GM23338 (cell line): ENCODE measurements around the gene SLC22A14. TPM values are rescaled to one million over a fixed set of nuclear protein-coding genes. Genes with fewer than 3 reads are reported as not detected.

Experiments
- ATAC-seq: fragments of 200-7000 bp; cut with Tn5 transposase; 3 replicates; pipeline ENCODE4 v1.9.1; 2020
- DNase-seq: peaks from one replicate; pipeline ENCODE4 v3.0.0-alpha.2; 2015; ENCODE audit warnings: low spot score
- H2AFZ ChIP-seq: fragments of 200-600 bp; sonication (generic); 2 replicates; pipeline ENCODE4 v1.8.0; 2016; ENCODE audit warnings: antibody characterized with exemption, mild to moderate bottlenecking, moderate library complexity
- H3F3A ChIP-seq: fragments of 200-600 bp; sonication (generic); replicated peaks from 2 replicates; pipeline ENCODE4 v1.8.0; 2017; ENCODE audit warnings: antibody characterized with exemption, mixed run types, low read depth
- H3K27ac ChIP-seq: fragments of 200-600 bp; sonication (generic); 2 replicates; pipeline ENCODE4 v1.6.1; 2016; ENCODE audit warnings: low read depth
- H3K27me3 ChIP-seq: fragments of 200-600 bp; sonication (generic); 2 replicates; pipeline ENCODE4 v1.8.0; 2016; ENCODE audit warnings: mild to moderate bottlenecking, mixed run types, moderate library complexity; ENCODE audit not compliant: insufficient read depth
- H3K36me3 ChIP-seq: fragments of 200-600 bp; sonication (generic); 2 replicates; pipeline ENCODE4 v1.8.0; 2016; ENCODE audit warnings: mild to moderate bottlenecking; ENCODE audit not compliant: insufficient read depth
- H3K4me1 ChIP-seq: fragments of 200-600 bp; sonication (generic); 2 replicates; pipeline ENCODE4 v1.8.0; 2016; ENCODE audit warnings: mild to moderate bottlenecking, moderate library complexity; ENCODE audit not compliant: insufficient read depth
- H3K4me2 ChIP-seq: fragments of 200-600 bp; sonication (generic); 2 replicates; pipeline ENCODE4 v1.7.1; 2017; ENCODE audit warnings: mixed run types
- H3K4me3 ChIP-seq: fragments of 200-600 bp; sonication (generic); 2 replicates; pipeline ENCODE4 v1.6.1; 2016; ENCODE audit warnings: mixed run types
- H3K79me2 ChIP-seq: fragments of 200-600 bp; sonication (generic); replicated peaks from 2 replicates; pipeline ENCODE4 v1.8.0; 2017; ENCODE audit warnings: mild to moderate bottlenecking; ENCODE audit not compliant: insufficient read depth
- H3K9me2 ChIP-seq: fragments of 200-600 bp; sonication (generic); 2 replicates; pipeline ENCODE4 v1.8.0; 2017; ENCODE audit not compliant: insufficient read depth
- H4K20me1 ChIP-seq: fragments of 200-600 bp; sonication (generic); replicated peaks from 2 replicates; pipeline ENCODE4 v1.8.0; 2017; ENCODE audit warnings: mild to moderate bottlenecking; ENCODE audit not compliant: insufficient read depth
- H3K27ac Mint-ChIP-seq: 2 replicates; pipeline ENCODE4 v1.8.0; 2020; ENCODE audit warnings: inconsistent platforms, mild to moderate bottlenecking, moderate library complexity, mixed read lengths
- H3K27me3 Mint-ChIP-seq: 3 replicates; pipeline ENCODE4 v1.8.0; 2022; ENCODE audit warnings: low read depth, mild to moderate bottlenecking, moderate library complexity, mixed read lengths, inconsistent platforms; ENCODE audit not compliant: insufficient read depth, poor library complexity
- H3K36me3 Mint-ChIP-seq: 3 replicates; pipeline ENCODE4 v1.8.0; 2021; ENCODE audit warnings: low read depth, mild to moderate bottlenecking, inconsistent platforms, moderate library complexity, mixed read lengths
- H3K4me1 Mint-ChIP-seq: 3 replicates; pipeline ENCODE4 v1.8.0; 2020; ENCODE audit warnings: mild to moderate bottlenecking, inconsistent platforms, mixed read lengths
- H3K4me3 Mint-ChIP-seq: 3 replicates; pipeline ENCODE4 v1.8.0; 2021; ENCODE audit warnings: moderate library complexity, mild to moderate bottlenecking, inconsistent platforms, mixed read lengths
- H3K9me3 Mint-ChIP-seq: 3 replicates; pipeline ENCODE4 v1.8.0; 2020; ENCODE audit warnings: moderate library complexity, mild to moderate bottlenecking, inconsistent platforms, mixed read lengths
- CREB1 ChIP-seq: fragments of 250-450 bp; sonication (Bioruptor Pico); IDR thresholded peaks from 2 replicates; pipeline ENCODE4 v1.5.0; 2020; ENCODE audit warnings: low read depth, mild to moderate bottlenecking, moderate library complexity
- EZH2 ChIP-seq: fragments of 200-600 bp; sonication (generic); IDR thresholded peaks from one replicate; pipeline ENCODE4 v1.8.0; 2017; ENCODE audit warnings: antibody characterized with exemption, mild to moderate bottlenecking, low read depth; ENCODE audit not compliant: unreplicated experiment
- EZH2phosphoT487 ChIP-seq: fragments of 200-600 bp; sonication (generic); IDR thresholded peaks from one replicate; pipeline ENCODE4 v1.8.1; 2018; ENCODE audit warnings: antibody characterized with exemption; ENCODE audit not compliant: unreplicated experiment
- JUNB ChIP-seq: IDR thresholded peaks from one replicate; pipeline ENCODE4 v1.6.1; 2016; ENCODE audit warnings: antibody characterized with exemption; ENCODE audit not compliant: unreplicated experiment
- NANOG ChIP-seq: IDR thresholded peaks from 2 replicates; pipeline ENCODE4 v1.6.1; 2016; ENCODE audit warnings: antibody characterized with exemption, borderline replicate concordance
- STAT1 ChIP-seq: IDR thresholded peaks from one replicate; pipeline ENCODE4 v1.6.1; 2016; ENCODE audit warnings: antibody characterized with exemption; ENCODE audit not compliant: unreplicated experiment
- ZNF114 ChIP-seq: fragments of 250-450 bp; sonication (Bioruptor Pico); IDR thresholded peaks from 2 replicates; pipeline ENCODE4 v1.5.0; 2020; ENCODE audit warnings: mild to moderate bottlenecking, moderate library complexity
- ZNF331 ChIP-seq: fragments of 250-450 bp; sonication (Bioruptor Pico); IDR thresholded peaks from 2 replicates; pipeline ENCODE4 v1.5.0; 2020; ENCODE audit warnings: low read depth, mild to moderate bottlenecking, moderate library complexity
- polyA plus RNA-seq: library from polyadenylated mRNA; unstranded; fragments of >200 nt; fragmentation: Nextera tagmentation; extraction: Ambion mirVana; gene quantifications from 2 replicates; pipeline ENCODE4 v1.2.1, GENCODE V29; 2016
- total RNA-seq: library from RNA; depleted of rRNA; stranded (reverse); fragments of >200 nt; shearing (Covaris generic); gene quantifications from 2 replicates; pipeline ENCODE4 v1.2.3, GENCODE V29; 2014
- TF ChIP-seq, protein P1 (sequence below), 2 experiments: fragments of 200-600 bp in 1 of 2; sonication (generic) in 1 of 2; conservative IDR thresholded peaks; 2 replicates each; pipeline versions ENCODE4 v1.5.1 to v1.6.1; 2016 to 2017; ENCODE audit warnings: antibody characterized with exemption in 2 of 2, low read depth in 2 of 2, mild to moderate bottlenecking in 2 of 2, moderate library complexity in 1 of 2
- TF ChIP-seq, protein P2 (sequence below): fragments of 250-450 bp; sonication (Bioruptor Pico); IDR thresholded peaks from 2 replicates; pipeline ENCODE4 v1.5.0; 2020; ENCODE audit warnings: mild to moderate bottlenecking, moderate library complexity
- TF ChIP-seq, protein P3 (sequence below): IDR thresholded peaks from one replicate; pipeline ENCODE4 v1.6.1; 2018; ENCODE audit warnings: antibody characterized with exemption; ENCODE audit not compliant: unreplicated experiment
- TF ChIP-seq, protein P4 (sequence below): IDR thresholded peaks from 2 replicates; pipeline ENCODE4 v1.6.1; 2016; ENCODE audit warnings: antibody characterized with exemption

SLC22A14 gene
- total and polyA plus RNA-seq, 2 experiments from 2014 or later, result not detected

DNA sequence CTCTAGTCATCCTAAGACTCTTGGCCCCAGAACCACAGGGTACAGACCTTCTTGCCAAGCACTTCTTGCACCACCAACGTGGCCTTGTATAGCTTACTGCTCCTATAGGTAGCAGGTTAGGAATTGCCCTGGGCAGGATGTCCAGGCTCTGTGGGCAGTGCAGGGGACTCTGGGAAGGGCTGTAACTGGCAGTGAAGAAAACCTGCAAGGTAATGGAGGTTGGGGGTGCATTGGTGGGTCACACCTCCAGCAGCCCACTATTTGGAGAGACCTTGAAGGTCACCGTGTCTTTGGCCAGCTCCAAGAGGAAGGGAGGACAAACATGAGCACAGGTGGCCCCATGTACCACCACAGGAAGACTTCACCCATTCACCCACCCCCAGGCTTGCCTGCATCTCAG is 43.2 kb downstream of the SLC22A14 start (continued):
- TF ChIP-seq, protein P1, sequence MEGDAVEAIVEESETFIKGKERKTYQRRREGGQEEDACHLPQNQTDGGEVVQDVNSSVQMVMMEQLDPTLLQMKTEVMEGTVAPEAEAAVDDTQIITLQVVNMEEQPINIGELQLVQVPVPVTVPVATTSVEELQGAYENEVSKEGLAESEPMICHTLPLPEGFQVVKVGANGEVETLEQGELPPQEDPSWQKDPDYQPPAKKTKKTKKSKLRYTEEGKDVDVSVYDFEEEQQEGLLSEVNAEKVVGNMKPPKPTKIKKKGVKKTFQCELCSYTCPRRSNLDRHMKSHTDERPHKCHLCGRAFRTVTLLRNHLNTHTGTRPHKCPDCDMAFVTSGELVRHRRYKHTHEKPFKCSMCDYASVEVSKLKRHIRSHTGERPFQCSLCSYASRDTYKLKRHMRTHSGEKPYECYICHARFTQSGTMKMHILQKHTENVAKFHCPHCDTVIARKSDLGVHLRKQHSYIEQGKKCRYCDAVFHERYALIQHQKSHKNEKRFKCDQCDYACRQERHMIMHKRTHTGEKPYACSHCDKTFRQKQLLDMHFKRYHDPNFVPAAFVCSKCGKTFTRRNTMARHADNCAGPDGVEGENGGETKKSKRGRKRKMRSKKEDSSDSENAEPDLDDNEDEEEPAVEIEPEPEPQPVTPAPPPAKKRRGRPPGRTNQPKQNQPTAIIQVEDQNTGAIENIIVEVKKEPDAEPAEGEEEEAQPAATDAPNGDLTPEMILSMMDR (conservative IDR thresholded peaks at IDR 0.05; ENCODE audit: low read depth in 2 of 2), result no peak

DNA sequence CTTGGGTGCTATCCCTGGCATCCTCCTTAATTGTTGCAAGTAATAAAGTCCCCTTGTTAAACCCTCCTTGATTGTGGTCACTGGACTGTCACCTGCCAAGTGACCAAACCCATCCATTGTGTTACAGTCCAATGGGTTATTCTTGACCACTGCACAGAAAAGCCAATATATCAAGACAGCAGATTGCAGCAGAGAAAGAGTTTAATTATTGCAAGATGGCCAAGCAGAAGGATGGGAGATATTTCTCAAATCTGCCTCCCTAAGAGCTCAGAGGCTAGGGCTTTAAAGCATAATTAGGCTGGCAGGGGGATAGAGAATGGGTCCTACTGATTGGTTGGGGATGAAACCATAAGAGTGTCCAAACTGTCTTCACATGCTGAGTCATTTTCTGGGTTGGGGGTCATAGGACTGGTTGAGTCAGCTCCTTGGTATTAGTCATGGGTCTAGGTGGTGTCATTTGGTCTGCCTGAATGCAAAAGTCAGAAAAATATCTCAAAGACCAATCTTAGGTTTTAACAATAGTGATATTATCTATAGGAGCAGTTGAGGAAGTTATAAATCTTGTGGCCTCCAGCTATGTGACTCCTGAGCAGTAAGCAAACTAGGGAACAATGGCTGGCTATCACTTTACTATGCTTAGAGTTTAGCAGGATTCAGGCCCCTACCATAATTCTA is 45.4 kb downstream of the SLC22A14 start:
- no peaks in the 10 kb centered on the region for H3K4me1 Mint-ChIP-seq
- Histone ChIP-seq H3K4me3 (no peak overlapping the region), H3K4me2 (no peak overlapping the region), H4K20me1 (no peaks in the 10 kb centered on the region), H3K27me3 (no peaks in the 10 kb centered on the region), H2AFZ (no peak overlapping the region), H3K79me2 (no peaks in the 10 kb centered on the region), H3K9me2 (peaks cover 3% of the 10 kb centered on the region; the same call in 1 of the 2 replicates), H3K27ac (no peak overlapping the region), H3F3A (no peaks in the 10 kb centered on the region), H3K36me3 (no peaks in the 10 kb centered on the region), H3K4me1 (no peaks in the 10 kb centered on the region)
- H3K27ac Mint-ChIP-seq, result no peak overlapping the region
- no peak overlapping the region for H3K4me3 Mint-ChIP-seq
- TF ChIP-seq, protein P2, sequence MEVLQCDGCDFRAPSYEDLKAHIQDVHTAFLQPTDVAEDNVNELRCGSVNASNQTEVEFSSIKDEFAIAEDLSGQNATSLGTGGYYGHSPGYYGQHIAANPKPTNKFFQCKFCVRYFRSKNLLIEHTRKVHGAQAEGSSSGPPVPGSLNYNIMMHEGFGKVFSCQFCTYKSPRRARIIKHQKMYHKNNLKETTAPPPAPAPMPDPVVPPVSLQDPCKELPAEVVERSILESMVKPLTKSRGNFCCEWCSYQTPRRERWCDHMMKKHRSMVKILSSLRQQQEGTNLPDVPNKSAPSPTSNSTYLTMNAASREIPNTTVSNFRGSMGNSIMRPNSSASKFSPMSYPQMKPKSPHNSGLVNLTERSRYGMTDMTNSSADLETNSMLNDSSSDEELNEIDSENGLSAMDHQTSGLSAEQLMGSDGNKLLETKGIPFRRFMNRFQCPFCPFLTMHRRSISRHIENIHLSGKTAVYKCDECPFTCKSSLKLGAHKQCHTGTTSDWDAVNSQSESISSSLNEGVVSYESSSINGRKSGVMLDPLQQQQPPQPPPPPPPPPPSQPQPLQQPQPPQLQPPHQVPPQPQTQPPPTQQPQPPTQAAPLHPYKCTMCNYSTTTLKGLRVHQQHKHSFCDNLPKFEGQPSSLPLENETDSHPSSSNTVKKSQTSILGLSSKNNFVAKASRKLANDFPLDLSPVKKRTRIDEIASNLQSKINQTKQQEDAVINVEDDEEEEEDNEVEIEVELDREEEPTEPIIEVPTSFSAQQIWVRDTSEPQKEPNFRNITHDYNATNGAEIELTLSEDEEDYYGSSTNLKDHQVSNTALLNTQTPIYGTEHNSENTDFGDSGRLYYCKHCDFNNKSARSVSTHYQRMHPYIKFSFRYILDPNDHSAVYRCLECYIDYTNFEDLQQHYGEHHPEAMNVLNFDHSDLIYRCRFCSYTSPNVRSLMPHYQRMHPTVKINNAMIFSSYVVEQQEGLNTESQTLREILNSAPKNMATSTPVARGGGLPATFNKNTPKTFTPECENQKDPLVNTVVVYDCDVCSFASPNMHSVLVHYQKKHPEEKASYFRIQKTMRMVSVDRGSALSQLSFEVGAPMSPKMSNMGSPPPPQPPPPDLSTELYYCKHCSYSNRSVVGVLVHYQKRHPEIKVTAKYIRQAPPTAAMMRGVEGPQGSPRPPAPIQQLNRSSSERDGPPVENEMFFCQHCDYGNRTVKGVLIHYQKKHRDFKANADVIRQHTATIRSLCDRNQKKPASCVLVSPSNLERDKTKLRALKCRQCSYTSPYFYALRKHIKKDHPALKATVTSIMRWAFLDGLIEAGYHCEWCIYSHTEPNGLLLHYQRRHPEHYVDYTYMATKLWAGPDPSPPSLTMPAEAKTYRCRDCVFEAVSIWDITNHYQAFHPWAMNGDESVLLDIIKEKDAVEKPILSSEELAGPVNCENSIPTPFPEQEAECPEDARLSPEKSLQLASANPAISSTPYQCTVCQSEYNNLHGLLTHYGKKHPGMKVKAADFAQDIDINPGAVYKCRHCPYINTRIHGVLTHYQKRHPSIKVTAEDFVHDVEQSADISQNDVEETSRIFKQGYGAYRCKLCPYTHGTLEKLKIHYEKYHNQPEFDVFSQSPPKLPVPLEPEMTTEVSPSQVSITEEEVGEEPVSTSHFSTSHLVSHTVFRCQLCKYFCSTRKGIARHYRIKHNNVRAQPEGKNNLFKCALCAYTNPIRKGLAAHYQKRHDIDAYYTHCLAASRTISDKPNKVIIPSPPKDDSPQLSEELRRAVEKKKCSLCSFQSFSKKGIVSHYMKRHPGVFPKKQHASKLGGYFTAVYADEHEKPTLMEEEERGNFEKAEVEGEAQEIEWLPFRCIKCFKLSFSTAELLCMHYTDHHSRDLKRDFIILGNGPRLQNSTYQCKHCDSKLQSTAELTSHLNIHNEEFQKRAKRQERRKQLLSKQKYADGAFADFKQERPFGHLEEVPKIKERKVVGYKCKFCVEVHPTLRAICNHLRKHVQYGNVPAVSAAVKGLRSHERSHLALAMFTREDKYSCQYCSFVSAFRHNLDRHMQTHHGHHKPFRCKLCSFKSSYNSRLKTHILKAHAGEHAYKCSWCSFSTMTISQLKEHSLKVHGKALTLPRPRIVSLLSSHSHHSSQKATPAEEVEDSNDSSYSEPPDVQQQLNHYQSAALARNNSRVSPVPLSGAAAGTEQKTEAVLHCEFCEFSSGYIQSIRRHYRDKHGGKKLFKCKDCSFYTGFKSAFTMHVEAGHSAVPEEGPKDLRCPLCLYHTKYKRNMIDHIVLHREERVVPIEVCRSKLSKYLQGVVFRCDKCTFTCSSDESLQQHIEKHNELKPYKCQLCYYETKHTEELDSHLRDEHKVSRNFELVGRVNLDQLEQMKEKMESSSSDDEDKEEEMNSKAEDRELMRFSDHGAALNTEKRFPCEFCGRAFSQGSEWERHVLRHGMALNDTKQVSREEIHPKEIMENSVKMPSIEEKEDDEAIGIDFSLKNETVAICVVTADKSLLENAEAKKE, result no peak
- no peak for TF ChIP-seq ZNF114 (CRISPR knock-in tag)
- TF ChIP-seq NANOG, result no peak
- TF ChIP-seq, protein P3, sequence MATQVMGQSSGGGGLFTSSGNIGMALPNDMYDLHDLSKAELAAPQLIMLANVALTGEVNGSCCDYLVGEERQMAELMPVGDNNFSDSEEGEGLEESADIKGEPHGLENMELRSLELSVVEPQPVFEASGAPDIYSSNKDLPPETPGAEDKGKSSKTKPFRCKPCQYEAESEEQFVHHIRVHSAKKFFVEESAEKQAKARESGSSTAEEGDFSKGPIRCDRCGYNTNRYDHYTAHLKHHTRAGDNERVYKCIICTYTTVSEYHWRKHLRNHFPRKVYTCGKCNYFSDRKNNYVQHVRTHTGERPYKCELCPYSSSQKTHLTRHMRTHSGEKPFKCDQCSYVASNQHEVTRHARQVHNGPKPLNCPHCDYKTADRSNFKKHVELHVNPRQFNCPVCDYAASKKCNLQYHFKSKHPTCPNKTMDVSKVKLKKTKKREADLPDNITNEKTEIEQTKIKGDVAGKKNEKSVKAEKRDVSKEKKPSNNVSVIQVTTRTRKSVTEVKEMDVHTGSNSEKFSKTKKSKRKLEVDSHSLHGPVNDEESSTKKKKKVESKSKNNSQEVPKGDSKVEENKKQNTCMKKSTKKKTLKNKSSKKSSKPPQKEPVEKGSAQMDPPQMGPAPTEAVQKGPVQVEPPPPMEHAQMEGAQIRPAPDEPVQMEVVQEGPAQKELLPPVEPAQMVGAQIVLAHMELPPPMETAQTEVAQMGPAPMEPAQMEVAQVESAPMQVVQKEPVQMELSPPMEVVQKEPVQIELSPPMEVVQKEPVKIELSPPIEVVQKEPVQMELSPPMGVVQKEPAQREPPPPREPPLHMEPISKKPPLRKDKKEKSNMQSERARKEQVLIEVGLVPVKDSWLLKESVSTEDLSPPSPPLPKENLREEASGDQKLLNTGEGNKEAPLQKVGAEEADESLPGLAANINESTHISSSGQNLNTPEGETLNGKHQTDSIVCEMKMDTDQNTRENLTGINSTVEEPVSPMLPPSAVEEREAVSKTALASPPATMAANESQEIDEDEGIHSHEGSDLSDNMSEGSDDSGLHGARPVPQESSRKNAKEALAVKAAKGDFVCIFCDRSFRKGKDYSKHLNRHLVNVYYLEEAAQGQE, result no peak
- TF ChIP-seq, protein P4, sequence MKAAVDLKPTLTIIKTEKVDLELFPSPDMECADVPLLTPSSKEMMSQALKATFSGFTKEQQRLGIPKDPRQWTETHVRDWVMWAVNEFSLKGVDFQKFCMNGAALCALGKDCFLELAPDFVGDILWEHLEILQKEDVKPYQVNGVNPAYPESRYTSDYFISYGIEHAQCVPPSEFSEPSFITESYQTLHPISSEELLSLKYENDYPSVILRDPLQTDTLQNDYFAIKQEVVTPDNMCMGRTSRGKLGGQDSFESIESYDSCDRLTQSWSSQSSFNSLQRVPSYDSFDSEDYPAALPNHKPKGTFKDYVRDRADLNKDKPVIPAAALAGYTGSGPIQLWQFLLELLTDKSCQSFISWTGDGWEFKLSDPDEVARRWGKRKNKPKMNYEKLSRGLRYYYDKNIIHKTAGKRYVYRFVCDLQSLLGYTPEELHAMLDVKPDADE, result no peak
- no peak for TF ChIP-seq EZH2
- no peak for TF ChIP-seq STAT1
- TF ChIP-seq ZNF331 (CRISPR knock-in tag), result no peak
- no peak for TF ChIP-seq EZH2phosphoT487
- TF ChIP-seq CREB1 (CRISPR knock-in tag), result no peak
- TF ChIP-seq JUNB, result no peak
- peaks cover 9% of the 10 kb centered on the region; the same call in 2 of the 3 replicates for H3K9me3 Mint-ChIP-seq
- no peak for DNase-seq
- H3K36me3 Mint-ChIP-seq, result no peaks in the 10 kb centered on the region; the same call in 2 of the 3 replicates
- H3K27me3 Mint-ChIP-seq, result peaks cover 6% of the 10 kb centered on the region
- ATAC-seq, result no peak
